SK-N-SH treated with all-trans-retinoic acid at 6 μM for 48 hours (cell line): ENCODE results near the gene PRKCZ.

Experiments
- ARNTL ChIP-seq: fragments of 450-650 bp; formaldehyde crosslinking; IDR thresholded peaks from 2 replicates; pipeline ENCODE4 v1.5.0; 2020; ENCODE audit warnings: low read depth, mild to moderate bottlenecking, moderate library complexity, borderline replicate concordance
- CSDC2 ChIP-seq: fragments of 250-450 bp; sonication (Bioruptor Pico); IDR thresholded peaks from 2 replicates; pipeline ENCODE4 v1.5.0; 2020; ENCODE audit warnings: mild to moderate bottlenecking, moderate library complexity
- OSR1 ChIP-seq: fragments of 250-450 bp; sonication (Bioruptor Pico); IDR thresholded peaks from 2 replicates; pipeline ENCODE4 v1.8.0; 2022; ENCODE audit warnings: moderate library complexity, mild to moderate bottlenecking, inconsistent platforms
- SNAI2 ChIP-seq: fragments of 250-450 bp; sonication (Bioruptor Pico); IDR thresholded peaks from 2 replicates; pipeline ENCODE4 v1.5.0; 2020; ENCODE audit warnings: mild to moderate bottlenecking, moderate library complexity
- TCF4 ChIP-seq: fragments of 250-450 bp; sonication (Bioruptor Pico); IDR thresholded peaks from 2 replicates; pipeline ENCODE4 v1.8.0; 2021; ENCODE audit warnings: mild to moderate bottlenecking, moderate library complexity, borderline replicate concordance
- TOX ChIP-seq: fragments of 250-450 bp; sonication (Bioruptor Pico); IDR thresholded peaks from 2 replicates; pipeline ENCODE4 v1.8.0; 2021; ENCODE audit warnings: mild to moderate bottlenecking, moderate library complexity, borderline replicate concordance
- ZNF70 ChIP-seq: fragments of 450-650 bp; formaldehyde crosslinking; IDR thresholded peaks from 2 replicates; pipeline ENCODE4 v1.5.0; 2020; ENCODE audit warnings: mild to moderate bottlenecking, moderate library complexity
- TF ChIP-seq, protein P1 (sequence below): fragments of 250-450 bp; sonication (Bioruptor Pico); IDR thresholded peaks from 2 replicates; pipeline ENCODE4 v1.8.0; 2020; ENCODE audit warnings: mild to moderate bottlenecking, moderate library complexity, borderline replicate concordance
- TF ChIP-seq, protein P2 (sequence below): fragments of 250-450 bp; sonication (Bioruptor Pico); IDR thresholded peaks from 2 replicates; pipeline ENCODE4 v1.8.0; 2021; ENCODE audit warnings: low read depth, mild to moderate bottlenecking, moderate library complexity, borderline replicate concordance

DNA sequence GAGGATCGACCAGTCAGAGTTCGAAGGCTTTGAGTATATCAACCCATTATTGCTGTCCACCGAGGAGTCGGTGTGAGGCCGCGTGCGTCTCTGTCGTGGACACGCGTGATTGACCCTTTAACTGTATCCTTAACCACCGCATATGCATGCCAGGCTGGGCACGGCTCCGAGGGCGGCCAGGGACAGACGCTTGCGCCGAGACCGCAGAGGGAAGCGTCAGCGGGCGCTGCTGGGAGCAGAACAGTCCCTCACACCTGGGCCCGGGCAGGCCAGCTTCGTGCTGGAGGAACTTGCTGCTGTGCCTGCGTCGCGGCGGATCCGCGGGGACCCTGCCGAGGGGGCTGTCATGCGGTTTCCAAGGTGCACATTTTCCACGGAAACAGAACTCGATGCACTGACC, 134.7 kb downstream of the PRKCZ start:
- TF ChIP-seq, protein P1, sequence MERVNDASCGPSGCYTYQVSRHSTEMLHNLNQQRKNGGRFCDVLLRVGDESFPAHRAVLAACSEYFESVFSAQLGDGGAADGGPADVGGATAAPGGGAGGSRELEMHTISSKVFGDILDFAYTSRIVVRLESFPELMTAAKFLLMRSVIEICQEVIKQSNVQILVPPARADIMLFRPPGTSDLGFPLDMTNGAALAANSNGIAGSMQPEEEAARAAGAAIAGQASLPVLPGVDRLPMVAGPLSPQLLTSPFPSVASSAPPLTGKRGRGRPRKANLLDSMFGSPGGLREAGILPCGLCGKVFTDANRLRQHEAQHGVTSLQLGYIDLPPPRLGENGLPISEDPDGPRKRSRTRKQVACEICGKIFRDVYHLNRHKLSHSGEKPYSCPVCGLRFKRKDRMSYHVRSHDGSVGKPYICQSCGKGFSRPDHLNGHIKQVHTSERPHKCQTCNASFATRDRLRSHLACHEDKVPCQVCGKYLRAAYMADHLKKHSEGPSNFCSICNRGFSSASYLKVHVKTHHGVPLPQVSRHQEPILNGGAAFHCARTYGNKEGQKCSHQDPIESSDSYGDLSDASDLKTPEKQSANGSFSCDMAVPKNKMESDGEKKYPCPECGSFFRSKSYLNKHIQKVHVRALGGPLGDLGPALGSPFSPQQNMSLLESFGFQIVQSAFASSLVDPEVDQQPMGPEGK = no peak
- TF ChIP-seq TOX (CRISPR knock-in tag) (no peak), OSR1 (CRISPR knock-in tag) (no peak), CSDC2 (no peak), ARNTL (CRISPR knock-in tag) (no peak), ZNF70 (no peak), TCF4 (no peak), SNAI2 (CRISPR knock-in tag) (no peak)
- TF ChIP-seq, protein P2, sequence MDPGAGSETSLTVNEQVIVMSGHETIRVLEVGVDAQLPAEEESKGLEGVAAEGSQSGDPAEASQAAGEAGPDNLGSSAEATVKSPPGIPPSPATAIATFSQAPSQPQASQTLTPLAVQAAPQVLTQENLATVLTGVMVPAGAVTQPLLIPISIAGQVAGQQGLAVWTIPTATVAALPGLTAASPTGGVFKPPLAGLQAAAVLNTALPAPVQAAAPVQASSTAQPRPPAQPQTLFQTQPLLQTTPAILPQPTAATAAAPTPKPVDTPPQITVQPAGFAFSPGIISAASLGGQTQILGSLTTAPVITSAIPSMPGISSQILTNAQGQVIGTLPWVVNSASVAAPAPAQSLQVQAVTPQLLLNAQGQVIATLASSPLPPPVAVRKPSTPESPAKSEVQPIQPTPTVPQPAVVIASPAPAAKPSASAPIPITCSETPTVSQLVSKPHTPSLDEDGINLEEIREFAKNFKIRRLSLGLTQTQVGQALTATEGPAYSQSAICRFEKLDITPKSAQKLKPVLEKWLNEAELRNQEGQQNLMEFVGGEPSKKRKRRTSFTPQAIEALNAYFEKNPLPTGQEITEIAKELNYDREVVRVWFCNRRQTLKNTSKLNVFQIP = no peak
